SK-N-SH treated with all-trans-retinoic acid at 6 μM for 48 hours (cell line): ENCODE data around the gene HNF4A.

Experiments used
- ATAC-seq: fragments of 200-7000 bp; cut with Tn5 transposase; 3 replicates; pipeline ENCODE4 v1.9.1; 2020; ENCODE audit warnings: mild to moderate bottlenecking, moderate library complexity
- ARNTL ChIP-seq: fragments of 450-650 bp; formaldehyde crosslinking; IDR thresholded peaks from 2 replicates; pipeline ENCODE4 v1.5.0; 2020; ENCODE audit warnings: low read depth, mild to moderate bottlenecking, moderate library complexity, borderline replicate concordance
- BACH2 ChIP-seq: fragments of 250-450 bp; sonication (Bioruptor Pico); IDR thresholded peaks from 2 replicates; pipeline ENCODE4 v1.9.0; 2021; ENCODE audit warnings: mild to moderate bottlenecking, borderline replicate concordance
- CREB5 ChIP-seq: fragments of 250-450 bp; sonication (Bioruptor Pico); IDR thresholded peaks from 2 replicates; pipeline ENCODE4 v1.5.1; 2020; ENCODE audit warnings: low read depth, mild to moderate bottlenecking, moderate library complexity
- CSDC2 ChIP-seq: fragments of 250-450 bp; sonication (Bioruptor Pico); IDR thresholded peaks from 2 replicates; pipeline ENCODE4 v1.5.0; 2020; ENCODE audit warnings: mild to moderate bottlenecking, moderate library complexity
- CSRNP3 ChIP-seq: fragments of 250-450 bp; sonication (Bioruptor Pico); IDR thresholded peaks from 2 replicates; pipeline ENCODE4 v1.5.1; 2021; ENCODE audit warnings: mild to moderate bottlenecking, moderate library complexity
- ESRRG ChIP-seq: fragments of 250-450 bp; sonication (Bioruptor Pico); IDR thresholded peaks from 2 replicates; pipeline ENCODE4 v1.6.1; 2021; ENCODE audit warnings: mild to moderate bottlenecking
- GLIS3 ChIP-seq: fragments of 250-450 bp; sonication (Bioruptor Pico); IDR thresholded peaks from 2 replicates; pipeline ENCODE4 v1.5.0; 2020; ENCODE audit warnings: mild to moderate bottlenecking, moderate library complexity
- ISL1 ChIP-seq: fragments of 250-450 bp; sonication (Bioruptor Pico); IDR thresholded peaks from 2 replicates; pipeline ENCODE4 v2.1.2; 2022; ENCODE audit warnings: mild to moderate bottlenecking, moderate library complexity
- OSR1 ChIP-seq: fragments of 250-450 bp; sonication (Bioruptor Pico); IDR thresholded peaks from 2 replicates; pipeline ENCODE4 v1.8.0; 2022; ENCODE audit warnings: moderate library complexity, mild to moderate bottlenecking, inconsistent platforms
- POU6F1 ChIP-seq: fragments of 250-450 bp; sonication (Bioruptor Pico); IDR thresholded peaks from 2 replicates; pipeline ENCODE4 v1.8.0; 2021; ENCODE audit warnings: low read depth, mild to moderate bottlenecking, moderate library complexity, borderline replicate concordance
- PPARA ChIP-seq: fragments of 250-450 bp; sonication (Bioruptor Pico); IDR thresholded peaks from 2 replicates; pipeline ENCODE4 v1.5.0; 2020; ENCODE audit warnings: mild to moderate bottlenecking, borderline replicate concordance
- RARB ChIP-seq: fragments of 250-450 bp; sonication (Bioruptor Pico); IDR thresholded peaks from 2 replicates; pipeline ENCODE4 v1.8.0; 2021; ENCODE audit warnings: mild to moderate bottlenecking, moderate library complexity
- TCF4 ChIP-seq: fragments of 250-450 bp; sonication (Bioruptor Pico); IDR thresholded peaks from 2 replicates; pipeline ENCODE4 v1.8.0; 2021; ENCODE audit warnings: mild to moderate bottlenecking, moderate library complexity, borderline replicate concordance
- ZC3H10 ChIP-seq: fragments of 250-450 bp; sonication (Bioruptor Pico); IDR thresholded peaks from 2 replicates; pipeline ENCODE4 v1.5.1; 2021; ENCODE audit warnings: mild to moderate bottlenecking, moderate library complexity
- ZFP3 ChIP-seq: fragments of 250-450 bp; sonication (Bioruptor Pico); IDR thresholded peaks from 2 replicates; pipeline ENCODE4 v1.5.0; 2020; ENCODE audit warnings: mild to moderate bottlenecking, moderate library complexity
- ZFP30 ChIP-seq: fragments of 450-650 bp; formaldehyde crosslinking; IDR thresholded peaks from 2 replicates; pipeline ENCODE4 v1.5.0; 2022; ENCODE audit warnings: mild to moderate bottlenecking, moderate library complexity
- ZNF565 ChIP-seq: fragments of 450-650 bp; formaldehyde crosslinking; conservative IDR thresholded peaks from 2 replicates; pipeline ENCODE4 v1.5.0; 2020; ENCODE audit warnings: low read depth, mild to moderate bottlenecking, moderate library complexity
- ZNF8 ChIP-seq: fragments of 450-650 bp; formaldehyde crosslinking; IDR thresholded peaks from 2 replicates; pipeline ENCODE4 v1.5.0; 2020; ENCODE audit warnings: mild to moderate bottlenecking, moderate library complexity
- TF ChIP-seq, protein P1 (sequence below): fragments of 250-450 bp; sonication (Bioruptor Pico); IDR thresholded peaks from 2 replicates; pipeline ENCODE4 v1.5.0; 2020; ENCODE audit warnings: mild to moderate bottlenecking, moderate library complexity
- TF ChIP-seq, protein P2 (sequence below): fragments of 250-450 bp; sonication (Bioruptor Pico); IDR thresholded peaks from 2 replicates; pipeline ENCODE4 v1.8.0; 2020; ENCODE audit warnings: mild to moderate bottlenecking, moderate library complexity, borderline replicate concordance

HNF4A gene

GRCh38 chr20:44328428-44328827 lies 27.1 kb upstream of the HNF4A start:
- TF ChIP-seq POU6F1 (CRISPR knock-in tag): no peak
- no peak for TF ChIP-seq ISL1 (CRISPR knock-in tag)
- no peak for TF ChIP-seq ZNF565
- TF ChIP-seq ARNTL: no peak
- TF ChIP-seq CSRNP3 (CRISPR knock-in tag): no peak
- no peak for TF ChIP-seq ZNF8 (CRISPR knock-in tag)
- TF ChIP-seq CSDC2 (CRISPR knock-in tag): no peak
- no peak for TF ChIP-seq BACH2 (CRISPR knock-in tag)
- no peak for ATAC-seq

- ATAC-seq: no peak
- TF ChIP-seq, protein P1, sequence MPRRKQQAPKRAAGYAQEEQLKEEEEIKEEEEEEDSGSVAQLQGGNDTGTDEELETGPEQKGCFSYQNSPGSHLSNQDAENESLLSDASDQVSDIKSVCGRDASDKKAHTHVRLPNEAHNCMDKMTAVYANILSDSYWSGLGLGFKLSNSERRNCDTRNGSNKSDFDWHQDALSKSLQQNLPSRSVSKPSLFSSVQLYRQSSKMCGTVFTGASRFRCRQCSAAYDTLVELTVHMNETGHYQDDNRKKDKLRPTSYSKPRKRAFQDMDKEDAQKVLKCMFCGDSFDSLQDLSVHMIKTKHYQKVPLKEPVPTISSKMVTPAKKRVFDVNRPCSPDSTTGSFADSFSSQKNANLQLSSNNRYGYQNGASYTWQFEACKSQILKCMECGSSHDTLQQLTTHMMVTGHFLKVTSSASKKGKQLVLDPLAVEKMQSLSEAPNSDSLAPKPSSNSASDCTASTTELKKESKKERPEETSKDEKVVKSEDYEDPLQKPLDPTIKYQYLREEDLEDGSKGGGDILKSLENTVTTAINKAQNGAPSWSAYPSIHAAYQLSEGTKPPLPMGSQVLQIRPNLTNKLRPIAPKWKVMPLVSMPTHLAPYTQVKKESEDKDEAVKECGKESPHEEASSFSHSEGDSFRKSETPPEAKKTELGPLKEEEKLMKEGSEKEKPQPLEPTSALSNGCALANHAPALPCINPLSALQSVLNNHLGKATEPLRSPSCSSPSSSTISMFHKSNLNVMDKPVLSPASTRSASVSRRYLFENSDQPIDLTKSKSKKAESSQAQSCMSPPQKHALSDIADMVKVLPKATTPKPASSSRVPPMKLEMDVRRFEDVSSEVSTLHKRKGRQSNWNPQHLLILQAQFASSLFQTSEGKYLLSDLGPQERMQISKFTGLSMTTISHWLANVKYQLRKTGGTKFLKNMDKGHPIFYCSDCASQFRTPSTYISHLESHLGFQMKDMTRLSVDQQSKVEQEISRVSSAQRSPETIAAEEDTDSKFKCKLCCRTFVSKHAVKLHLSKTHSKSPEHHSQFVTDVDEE (CRISPR knock-in tag): no peak
These were observed 24.3 kb upstream of the HNF4A start for GRCh38 chr20:44331201-44331600.

- ATAC-seq: no peak
- TF ChIP-seq GLIS3 (CRISPR knock-in tag): no peak
- TF ChIP-seq ZFP30: no peak
- no peak for TF ChIP-seq ZC3H10 (CRISPR knock-in tag)
- TF ChIP-seq, protein P2, sequence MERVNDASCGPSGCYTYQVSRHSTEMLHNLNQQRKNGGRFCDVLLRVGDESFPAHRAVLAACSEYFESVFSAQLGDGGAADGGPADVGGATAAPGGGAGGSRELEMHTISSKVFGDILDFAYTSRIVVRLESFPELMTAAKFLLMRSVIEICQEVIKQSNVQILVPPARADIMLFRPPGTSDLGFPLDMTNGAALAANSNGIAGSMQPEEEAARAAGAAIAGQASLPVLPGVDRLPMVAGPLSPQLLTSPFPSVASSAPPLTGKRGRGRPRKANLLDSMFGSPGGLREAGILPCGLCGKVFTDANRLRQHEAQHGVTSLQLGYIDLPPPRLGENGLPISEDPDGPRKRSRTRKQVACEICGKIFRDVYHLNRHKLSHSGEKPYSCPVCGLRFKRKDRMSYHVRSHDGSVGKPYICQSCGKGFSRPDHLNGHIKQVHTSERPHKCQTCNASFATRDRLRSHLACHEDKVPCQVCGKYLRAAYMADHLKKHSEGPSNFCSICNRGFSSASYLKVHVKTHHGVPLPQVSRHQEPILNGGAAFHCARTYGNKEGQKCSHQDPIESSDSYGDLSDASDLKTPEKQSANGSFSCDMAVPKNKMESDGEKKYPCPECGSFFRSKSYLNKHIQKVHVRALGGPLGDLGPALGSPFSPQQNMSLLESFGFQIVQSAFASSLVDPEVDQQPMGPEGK (CRISPR knock-in tag): no peak
- TF ChIP-seq ESRRG (CRISPR knock-in tag): no peak
- no peak for TF ChIP-seq POU6F1 (CRISPR knock-in tag)
- no peak for TF ChIP-seq ZFP3 (CRISPR knock-in tag)
- TF ChIP-seq, protein P1 (CRISPR knock-in tag): no peak
- no peak for TF ChIP-seq ARNTL
- TF ChIP-seq OSR1: no peak
- TF ChIP-seq CSDC2 (CRISPR knock-in tag): no peak
- no peak for TF ChIP-seq RARB (CRISPR knock-in tag)
- no peak for TF ChIP-seq CREB5 (CRISPR knock-in tag)
- TF ChIP-seq PPARA (CRISPR knock-in tag): no peak
- no peak for TF ChIP-seq ZNF565
- TF ChIP-seq TCF4: no peak
- TF ChIP-seq, all 23 proteins: peak for 0
These were observed 21.2 kb upstream of the HNF4A start for GRCh38 chr20:44334306-44334705.
